Prostate gland (tissue), 2 donors: ENCODE measurements around the gene FAHD1. TPM values are rescaled to one million over a fixed set of nuclear protein-coding genes. Genes with fewer than 3 reads are reported as not detected.

Source experiments
- DNase-seq: peaks from one replicate; pipeline ENCODE4 v3.0.0-alpha.2; 2019; ENCODE audit warnings: low spot score
- H3K27ac ChIP-seq, 2 donors: fragments of 200-600 bp; sonication (generic); 2 replicates each; pipeline ENCODE4 v1.5.1; 2017 to 2019
- H3K27me3 ChIP-seq: fragments of 200-600 bp; sonication (generic); replicated peaks from 2 replicates; pipeline ENCODE4 v1.5.1; 2019; ENCODE audit not compliant: insufficient read depth
- H3K36me3 ChIP-seq, 2 donors: fragments of 200-600 bp; sonication (generic); 1 replicate in 1 of 2; 2 replicates in 1 of 2; pipeline versions ENCODE4 v1.5.1 to v1.8.1; 2017 to 2019
- H3K4me1 ChIP-seq: fragments of 200-600 bp; sonication (generic); replicated peaks from 2 replicates; pipeline ENCODE4 v1.5.1; 2019
- H3K4me3 ChIP-seq, 2 donors: fragments of 200-600 bp; sonication (generic); 2 replicates each; pipeline ENCODE4 v1.5.1; 2017 to 2019
- H3K9me3 ChIP-seq: fragments of 200-600 bp; sonication (generic); 2 replicates; pipeline ENCODE4 v1.5.1; 2017
- POLR2A ChIP-seq: fragments of 450-650 bp; IDR thresholded peaks from one replicate; pipeline ENCODE4 v1.6.1; 2016; ENCODE audit warnings: antibody characterized with exemption, mild to moderate bottlenecking
- POLR2AphosphoS5 ChIP-seq: sonication (generic); formaldehyde crosslinking; IDR thresholded peaks from one replicate; pipeline ENCODE4 v1.6.1; 2017; ENCODE audit warnings: antibody characterized with exemption
- WGBS: methylation state at CpG from one replicate; pipeline ENCODE4 v1.1.5; 2018; 5-methylcytosine and 5-hydroxymethylcytosine counted together
- intact Hi-C: fragments of 100-400 bp; cut with DNase I; formaldehyde crosslinking; loops from one replicate; pipeline ENCODE4 v1.14.2; 2022
- total RNA-seq, 2 donors: library from RNA; depleted of rRNA; stranded (reverse); fragments of >200 nt; gene quantifications; one replicate each; pipeline ENCODE4 v1.1.0, GENCODE V29; 2016
- TF ChIP-seq, protein P1 (sequence below), 4 experiments: fragments of 200-600 bp in 2 of 4; fragments of 450-650 bp in 2 of 4; sonication (generic) in 2 of 4; IDR thresholded peaks; 1 replicate in 3 of 4; 2 replicates in 1 of 4; pipeline ENCODE4 v1.5.1; 2016 to 2019; ENCODE audit warnings: antibody characterized with exemption in 4 of 4, mild to moderate bottlenecking in 2 of 4, moderate library complexity in 2 of 4

Gene FAHD1
- total RNA-seq, 2 donors from 2014 or later: 42.3 to 45.5 TPM

DNA sequence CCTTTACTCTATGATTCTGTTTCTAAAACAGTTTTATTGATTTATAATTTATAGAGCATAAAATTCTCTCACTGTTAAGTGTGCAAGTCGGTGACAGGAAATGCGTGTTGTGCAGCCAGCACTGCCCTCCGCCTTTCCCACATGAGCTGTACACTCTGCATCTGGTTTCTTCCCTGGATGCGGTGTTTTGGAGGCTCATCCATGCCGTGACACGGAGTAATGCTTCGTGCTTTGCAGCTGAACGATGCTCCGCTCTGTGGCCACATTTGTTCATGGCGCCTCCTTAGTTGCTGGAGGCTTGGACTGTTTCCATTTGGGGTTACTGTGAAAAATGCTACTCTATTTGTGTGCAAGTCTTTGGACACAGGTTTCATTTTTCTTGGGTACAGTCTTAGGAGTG, 26.3 kb upstream of the FAHD1 start:
- no peak overlapping the region for H3K27ac ChIP-seq
- H3K27me3 ChIP-seq: no peaks in the 10 kb centered on the region
- no peaks in the 10 kb centered on the region for H3K9me3 ChIP-seq
- no peak overlapping the region for H3K4me3 ChIP-seq
- H3K36me3 ChIP-seq: no peaks in the 10 kb centered on the region
- 81% methylated on average over 10 of the region's 10 CpGs for WGBS
- TF ChIP-seq POLR2A (no peak), POLR2AphosphoS5 (no peak)
- TF ChIP-seq, protein P1, sequence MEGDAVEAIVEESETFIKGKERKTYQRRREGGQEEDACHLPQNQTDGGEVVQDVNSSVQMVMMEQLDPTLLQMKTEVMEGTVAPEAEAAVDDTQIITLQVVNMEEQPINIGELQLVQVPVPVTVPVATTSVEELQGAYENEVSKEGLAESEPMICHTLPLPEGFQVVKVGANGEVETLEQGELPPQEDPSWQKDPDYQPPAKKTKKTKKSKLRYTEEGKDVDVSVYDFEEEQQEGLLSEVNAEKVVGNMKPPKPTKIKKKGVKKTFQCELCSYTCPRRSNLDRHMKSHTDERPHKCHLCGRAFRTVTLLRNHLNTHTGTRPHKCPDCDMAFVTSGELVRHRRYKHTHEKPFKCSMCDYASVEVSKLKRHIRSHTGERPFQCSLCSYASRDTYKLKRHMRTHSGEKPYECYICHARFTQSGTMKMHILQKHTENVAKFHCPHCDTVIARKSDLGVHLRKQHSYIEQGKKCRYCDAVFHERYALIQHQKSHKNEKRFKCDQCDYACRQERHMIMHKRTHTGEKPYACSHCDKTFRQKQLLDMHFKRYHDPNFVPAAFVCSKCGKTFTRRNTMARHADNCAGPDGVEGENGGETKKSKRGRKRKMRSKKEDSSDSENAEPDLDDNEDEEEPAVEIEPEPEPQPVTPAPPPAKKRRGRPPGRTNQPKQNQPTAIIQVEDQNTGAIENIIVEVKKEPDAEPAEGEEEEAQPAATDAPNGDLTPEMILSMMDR (IDR thresholded peaks at IDR 0.05): no peak
- no peaks in the 10 kb centered on the region for H3K4me1 ChIP-seq
- intact Hi-C loops: no loop called here
- DNase-seq: no peak

- H3K4me3 ChIP-seq: no peak overlapping the region
- H3K4me1 ChIP-seq: no peaks in the 10 kb centered on the region
- H3K27me3 ChIP-seq: no peaks in the 10 kb centered on the region
- intact Hi-C loops: no loop called here
- no peak overlapping the region for H3K27ac ChIP-seq
- TF ChIP-seq POLR2A (no peak), POLR2AphosphoS5 (no peak)
- TF ChIP-seq, protein P1 (IDR thresholded peaks at IDR 0.05): no peak
- no peaks in the 10 kb centered on the region for H3K36me3 ChIP-seq
- DNase-seq: no peak
- H3K9me3 ChIP-seq: no peaks in the 10 kb centered on the region
- WGBS: 83% methylated on average over 10 of the region's 10 CpGs
Measured at GRCh38 chr16:1807626-1808025, 19.4 kb upstream of the FAHD1 start.

GRCh38 chr16:1808691-1809090, 18.3 kb upstream of the FAHD1 start:
- intact Hi-C loops: no loop called here
- TF ChIP-seq, protein P1 (IDR thresholded peaks at IDR 0.05): no peak
- TF ChIP-seq POLR2A: no peak
- TF ChIP-seq POLR2AphosphoS5: no peak
- no peaks in the 10 kb centered on the region for H3K27me3 ChIP-seq
- no peak overlapping the region for H3K27ac ChIP-seq
- no peaks in the 10 kb centered on the region for H3K4me1 ChIP-seq
- WGBS: 79% methylated on average over 18 of the region's 18 CpGs
- no peak for DNase-seq
- no peaks in the 10 kb centered on the region for H3K36me3 ChIP-seq
- H3K4me3 ChIP-seq: no peak overlapping the region
- H3K9me3 ChIP-seq: no peaks in the 10 kb centered on the region

- no peaks in the 10 kb centered on the region for H3K4me1 ChIP-seq
- no peak overlapping the region for H3K4me3 ChIP-seq
- H3K27me3 ChIP-seq: no peaks in the 10 kb centered on the region
- H3K9me3 ChIP-seq: no peaks in the 10 kb centered on the region
- intact Hi-C loops: no loop called here
- no peak for DNase-seq
- no peak overlapping the region for H3K27ac ChIP-seq
- H3K36me3 ChIP-seq: no peaks in the 10 kb centered on the region
- WGBS: 63% methylated on average over 25 of the region's 28 CpGs
- TF ChIP-seq POLR2A: no peak
- TF ChIP-seq, protein P1 (IDR thresholded peaks at IDR 0.05): no peak
- TF ChIP-seq POLR2AphosphoS5: no peak
Measured at GRCh38 chr16:1809281-1809801, 17.7 kb upstream of the FAHD1 start.

DNA sequence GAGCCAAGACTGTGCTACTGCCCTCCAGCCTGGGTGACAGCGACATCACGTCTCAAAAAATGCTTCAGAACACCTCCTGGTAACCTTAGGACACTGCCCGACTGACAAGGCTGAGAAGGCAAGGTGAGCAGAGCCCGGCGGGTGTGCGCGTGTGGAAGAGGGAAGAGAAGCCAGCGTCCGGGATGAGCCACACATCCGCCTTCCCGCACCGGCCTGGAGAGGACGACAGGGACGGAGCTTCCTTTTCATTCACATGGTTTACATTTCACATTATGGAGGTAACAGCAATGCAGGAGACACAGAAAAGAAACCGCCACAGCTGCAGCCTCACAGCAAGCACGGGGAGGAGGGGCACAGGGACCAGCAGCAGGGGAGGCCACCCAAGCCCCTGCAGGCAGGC, 16.9 kb upstream of the FAHD1 start:
- 98% methylated on average over 16 of the region's 16 CpGs for WGBS
- Histone ChIP-seq H3K27ac (no peak overlapping the region), H3K36me3 (no peaks in the 10 kb centered on the region), H3K27me3 (no peaks in the 10 kb centered on the region), H3K4me3 (no peak overlapping the region), H3K9me3 (no peaks in the 10 kb centered on the region), H3K4me1 (no peaks in the 10 kb centered on the region)
- TF ChIP-seq POLR2A (no peak), POLR2AphosphoS5 (no peak)
- TF ChIP-seq, protein P1 (IDR thresholded peaks at IDR 0.05): no peak
- intact Hi-C loops: no loop called here
- no peak for DNase-seq
